GM19467 (cell line): ENCODE measurements around the gene EPM2AIP1.
"Not testable (repeated sequence)": the region's sequence is repeated elsewhere in the genome, so short reads cannot be mapped to it uniquely, and the experiment has no call there.

ENCODE experiments used
- ATAC-seq: cut with Tn5 transposase; IDR thresholded peaks from one replicate; pipeline ENCODE4 v1.9.1; 2021; ENCODE audit warnings: mild to moderate bottlenecking, moderate library complexity; ENCODE audit not compliant: unreplicated experiment

EPM2AIP1 gene

DNA sequence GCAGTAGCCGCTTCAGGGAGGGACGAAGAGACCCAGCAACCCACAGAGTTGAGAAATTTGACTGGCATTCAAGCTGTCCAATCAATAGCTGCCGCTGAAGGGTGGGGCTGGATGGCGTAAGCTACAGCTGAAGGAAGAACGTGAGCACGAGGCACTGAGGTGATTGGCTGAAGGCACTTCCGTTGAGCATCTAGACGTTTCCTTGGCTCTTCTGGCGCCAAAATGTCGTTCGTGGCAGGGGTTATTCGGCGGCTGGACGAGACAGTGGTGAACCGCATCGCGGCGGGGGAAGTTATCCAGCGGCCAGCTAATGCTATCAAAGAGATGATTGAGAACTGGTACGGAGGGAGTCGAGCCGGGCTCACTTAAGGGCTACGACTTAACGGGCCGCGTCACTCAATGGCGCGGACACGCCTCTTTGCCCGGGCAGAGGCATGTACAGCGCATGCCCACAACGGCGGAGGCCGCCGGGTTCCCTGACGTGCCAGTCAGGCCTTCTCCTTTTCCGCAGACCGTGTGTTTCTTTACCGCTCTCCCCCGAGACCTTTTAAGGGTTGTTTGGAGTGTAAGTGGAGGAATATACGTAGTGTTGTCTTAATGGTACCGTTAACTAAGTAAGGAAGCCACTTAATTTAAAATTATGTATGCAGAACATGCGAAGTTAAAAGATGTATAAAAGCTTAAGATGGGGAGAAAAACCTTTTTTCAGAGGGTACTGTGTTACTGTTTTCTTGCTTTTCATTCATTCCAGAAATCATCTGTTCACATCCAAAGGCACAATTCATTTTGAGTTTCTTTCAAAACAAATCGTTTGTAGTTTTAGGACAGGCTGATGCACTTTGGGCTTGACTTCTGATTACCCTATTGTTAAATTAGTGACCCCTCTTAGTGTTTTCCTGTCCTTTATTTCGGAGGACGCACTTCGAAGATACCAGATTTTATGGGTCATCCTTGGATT is 674 bp upstream of the EPM2AIP1 start, which contains the start of gene MLH1:
TSS of gene MLH1 (plus strand) at position 193 of the 958 bp plus-strand sequence. CDS start at position 223, 30 bp downstream.
- ATAC-seq: peak; percentile 91

DNA sequence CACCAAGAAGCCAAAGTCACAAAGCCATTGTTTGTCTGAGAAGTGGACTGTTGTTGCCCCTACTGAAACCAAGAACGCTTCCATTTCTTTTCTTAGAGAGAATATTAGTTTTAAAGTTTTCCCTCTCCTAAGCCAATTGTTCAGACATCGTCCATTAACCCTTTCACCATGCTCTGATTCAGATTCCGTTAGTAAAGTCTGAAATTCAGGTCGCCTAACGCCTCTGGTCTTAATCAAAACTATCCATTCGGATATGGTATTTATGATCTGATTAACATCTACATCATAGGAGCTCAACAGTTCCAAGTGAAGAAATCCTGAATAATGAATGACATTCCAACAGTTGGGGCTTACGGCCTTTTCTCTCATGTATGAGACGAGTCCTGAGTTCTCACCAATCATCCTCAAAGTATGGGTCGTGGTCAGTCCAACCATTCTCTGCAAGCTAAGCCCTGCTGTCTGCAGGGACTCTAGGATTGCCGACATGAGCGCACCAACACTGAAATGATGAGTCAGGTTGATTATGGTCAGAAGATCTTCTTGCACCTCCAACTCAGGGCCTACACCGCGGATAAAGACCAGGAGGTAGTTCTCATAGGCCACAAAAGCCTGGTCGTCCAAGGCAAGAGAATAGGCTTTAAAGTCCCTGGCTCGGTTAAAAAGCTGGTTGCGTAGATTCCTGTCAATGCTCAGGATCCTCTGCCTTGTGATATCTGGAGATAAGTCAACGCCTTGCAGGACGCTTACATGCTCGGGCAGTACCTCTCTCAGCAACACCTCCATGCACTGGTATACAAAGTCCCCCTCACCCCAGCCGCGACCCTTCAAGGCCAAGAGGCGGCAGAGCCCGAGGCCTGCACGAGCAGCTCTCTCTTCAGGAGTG is 767 bp downstream of the EPM2AIP1 start:
- no peak for ATAC-seq

GRCh38 chr3:36991147-36991546 is 1.8 kb downstream of the EPM2AIP1 start:
- ATAC-seq: no peak

- no peak for ATAC-seq
Observed at GRCh38 chr3:36989568-36989967, 3.4 kb downstream of the EPM2AIP1 start.

GRCh38 chr3:36989005-36989404 is 3.9 kb downstream of the EPM2AIP1 start:
- ATAC-seq: no peak

- ATAC-seq: no peak
Observed at GRCh38 chr3:36988356-36988755, 4.6 kb downstream of the EPM2AIP1 start.

GRCh38 chr3:36981006-36981405 is 11.9 kb downstream of the EPM2AIP1 start:
- no peak for ATAC-seq

DNA sequence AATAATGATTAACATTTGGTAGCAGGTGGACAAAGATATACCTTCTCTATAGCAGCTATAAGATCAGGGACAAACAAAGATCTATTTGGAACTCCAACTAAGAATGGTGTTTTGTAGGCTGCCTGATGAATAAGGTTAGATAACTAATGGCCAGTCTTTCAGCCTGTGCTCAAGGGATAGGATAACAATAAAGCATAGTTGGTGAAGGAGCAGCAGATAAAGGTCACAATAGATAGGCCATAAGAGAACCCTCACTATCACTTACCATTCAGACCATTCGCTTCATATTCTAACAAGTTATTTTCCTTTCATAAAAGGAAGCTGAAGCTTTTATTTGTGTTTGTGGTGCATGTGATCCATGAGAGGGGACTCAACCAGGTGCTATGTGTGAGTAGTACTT is 19.8 kb downstream of the EPM2AIP1 start:
- no peak for ATAC-seq

DNA sequence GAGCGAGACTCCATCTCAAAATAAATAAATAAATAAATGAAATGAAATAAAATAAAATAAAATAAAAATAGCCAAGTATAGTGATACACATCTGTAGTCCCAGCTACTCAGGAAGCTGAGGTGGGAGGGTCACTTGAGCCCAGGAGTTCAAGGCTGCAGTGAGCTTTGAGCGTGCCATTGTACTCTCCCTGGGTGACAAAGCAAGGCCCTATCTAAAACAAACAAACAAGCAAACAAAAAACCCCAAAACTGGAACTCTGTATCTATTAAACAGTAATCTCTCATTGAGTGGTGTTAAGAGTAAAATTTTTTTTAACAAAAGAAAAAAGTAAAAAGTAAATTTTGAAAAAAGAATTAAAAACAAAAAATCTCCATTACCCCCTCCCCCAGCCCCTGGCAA is 20.8 kb downstream of the EPM2AIP1 start:
- ATAC-seq: no peak

GRCh38 chr3:36969540-36970432 is 23.1 kb downstream of the EPM2AIP1 start:
- peak; percentile 99 for ATAC-seq

GRCh38 chr3:36969085-36969484 is 23.8 kb downstream of the EPM2AIP1 start:
- ATAC-seq: no peak

- ATAC-seq: no peak
Observed at GRCh38 chr3:36965440-36965839, 27.5 kb downstream of the EPM2AIP1 start.

DNA sequence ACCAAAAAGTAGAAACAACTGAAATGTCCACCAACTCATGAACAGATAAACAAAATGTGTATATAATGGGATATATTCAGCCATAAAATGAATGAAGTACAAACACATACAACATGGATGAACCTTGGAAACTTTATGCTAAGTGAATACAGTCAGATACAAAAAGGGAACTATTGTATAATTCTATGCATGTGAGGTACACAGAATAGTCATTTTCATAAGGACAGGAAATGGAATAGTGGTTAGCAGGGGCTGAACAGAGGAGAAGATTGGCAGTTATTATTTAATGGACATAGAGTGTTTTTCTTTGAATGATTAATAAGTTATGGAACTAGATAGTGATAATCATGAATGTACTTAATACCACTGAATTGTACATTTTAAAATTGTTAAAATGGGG is 28.1 kb downstream of the EPM2AIP1 start:
- no peak for ATAC-seq

- no peak for ATAC-seq
Observed at GRCh38 chr3:36964331-36964730, 28.6 kb downstream of the EPM2AIP1 start.

DNA sequence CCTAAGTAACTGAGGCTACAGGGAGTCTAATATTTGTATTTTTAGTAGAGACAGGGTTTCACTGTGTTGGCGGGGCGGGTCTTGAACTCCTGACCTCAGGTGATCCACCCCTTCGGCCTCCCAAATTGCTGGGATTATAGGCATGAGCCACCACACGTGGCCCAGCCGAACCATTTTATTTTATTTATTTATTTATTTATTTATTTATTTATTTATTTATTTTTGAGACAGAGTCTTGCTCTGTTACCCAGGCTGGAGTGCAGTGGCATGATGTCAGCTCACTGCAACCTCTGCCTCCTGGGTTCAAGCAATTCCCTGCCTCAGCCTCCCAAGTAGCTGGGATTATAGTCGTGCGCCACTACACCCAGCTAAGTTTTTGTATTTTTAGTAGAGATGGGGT is 29.9 kb downstream of the EPM2AIP1 start:
- not testable (repeated sequence) for ATAC-seq

DNA sequence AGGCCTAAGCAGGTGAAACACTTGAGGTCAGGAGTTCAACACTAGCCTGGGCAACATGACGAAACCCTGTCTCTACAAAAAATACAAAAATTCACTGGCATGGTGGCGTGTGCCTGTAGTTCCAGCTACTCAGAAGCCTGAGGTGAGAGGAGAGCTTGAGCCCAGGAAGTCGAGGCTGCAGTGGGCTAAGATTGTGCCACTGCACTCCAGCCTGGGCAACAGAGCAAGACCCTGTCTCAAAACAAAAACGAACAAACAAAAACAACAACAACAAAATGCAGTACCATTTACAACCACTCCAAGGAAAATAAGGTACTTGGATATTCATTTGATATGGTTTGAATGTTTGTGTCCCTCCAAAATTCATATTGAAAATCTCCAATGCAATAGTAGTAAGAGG is 32.4 kb downstream of the EPM2AIP1 start:
- no peak for ATAC-seq

DNA sequence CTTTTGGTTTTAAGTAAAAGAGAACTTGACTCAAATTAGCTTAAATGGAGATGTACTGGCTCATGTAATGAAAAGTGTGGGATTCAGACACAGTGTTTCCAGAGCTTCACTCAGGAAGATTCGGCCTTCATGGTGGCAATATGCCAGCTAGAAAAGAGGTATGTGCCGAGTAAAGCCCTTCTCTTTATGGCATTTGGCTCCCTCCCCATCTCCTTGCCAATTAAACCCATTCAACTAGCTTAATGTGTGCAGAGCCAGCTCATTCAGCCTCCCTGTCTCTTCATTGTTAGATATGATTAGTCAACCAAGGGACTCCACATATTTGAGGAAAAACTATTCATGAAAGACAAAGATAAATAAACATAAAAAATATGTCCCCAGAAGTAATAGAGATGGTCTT is 33.1 kb downstream of the EPM2AIP1 start:
- no peak for ATAC-seq

DNA sequence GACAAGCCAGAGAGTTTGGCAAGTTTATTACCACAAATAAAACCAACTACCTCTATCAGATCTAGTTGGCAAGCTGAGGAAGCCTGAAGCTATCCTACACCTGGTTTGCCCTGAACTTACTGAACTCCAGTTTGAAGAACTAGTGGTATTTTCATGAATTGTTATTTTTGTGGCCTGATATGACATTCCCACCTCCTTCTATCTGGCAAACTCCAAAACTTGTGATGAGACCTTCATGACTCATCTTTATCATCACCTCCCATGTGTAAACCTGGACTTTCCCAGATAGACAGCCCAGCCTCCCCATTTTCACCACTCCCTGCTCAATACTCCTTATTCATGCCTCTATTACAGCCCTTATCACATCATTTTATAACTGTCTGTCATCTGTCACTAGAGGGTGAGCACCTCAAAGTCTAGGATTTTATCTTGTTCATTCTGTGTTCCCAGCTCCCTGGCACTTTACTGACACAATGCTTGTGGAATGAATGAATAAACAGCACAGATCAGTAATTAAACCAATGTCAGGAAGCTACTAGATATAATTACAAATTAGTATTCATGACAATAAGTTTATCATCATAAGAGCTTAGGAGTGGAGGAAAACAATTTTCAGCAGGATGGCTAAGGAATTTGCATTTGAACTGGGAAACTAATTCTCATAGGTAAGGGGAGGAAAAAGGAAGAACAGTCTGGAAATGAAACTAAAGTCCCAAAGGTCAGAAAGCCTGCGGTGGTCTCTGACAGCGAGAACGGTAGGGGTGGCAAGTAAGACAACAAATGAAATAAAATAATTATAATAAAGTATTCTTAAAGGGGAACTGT is 34.9 kb downstream of the EPM2AIP1 start:
- no peak for ATAC-seq

DNA sequence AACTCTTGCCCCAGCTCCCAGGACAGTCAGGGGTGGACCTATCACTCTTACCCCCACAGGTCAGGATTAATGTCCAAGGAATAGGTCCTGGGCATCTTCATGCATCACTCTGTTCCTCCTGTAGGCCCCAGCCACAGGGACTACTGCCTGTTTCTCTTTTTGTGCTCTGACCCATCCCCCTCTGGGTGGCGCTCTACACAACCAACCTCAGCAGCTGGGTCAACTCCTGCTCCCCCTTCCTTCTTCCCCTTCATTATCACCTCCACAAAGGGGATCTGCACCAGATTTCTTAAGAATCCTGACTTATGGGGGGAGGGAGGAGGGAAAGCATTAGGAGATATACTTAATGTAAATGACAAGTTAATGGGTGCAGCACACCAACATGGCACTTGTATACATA is 35.9 kb downstream of the EPM2AIP1 start:
- ATAC-seq: no peak

DNA sequence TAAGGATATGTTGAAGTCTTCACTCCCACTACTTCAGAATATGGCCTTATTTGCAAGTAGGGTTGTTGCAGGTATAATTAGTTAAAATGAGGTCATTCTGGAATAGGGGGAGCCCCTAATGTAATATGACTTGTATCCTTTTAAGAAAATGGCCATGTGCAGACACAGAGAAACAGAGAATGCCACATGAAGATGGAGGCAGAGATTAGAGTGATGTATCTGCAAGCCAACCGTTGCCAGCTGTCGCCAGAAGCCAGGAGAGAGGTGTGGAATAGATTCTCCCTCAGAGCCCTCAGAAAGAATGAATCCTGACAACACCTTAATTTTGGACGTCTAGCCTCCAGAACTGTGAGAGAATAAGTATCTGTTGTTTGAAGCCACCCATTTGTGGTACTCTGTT is 36.8 kb downstream of the EPM2AIP1 start:
- no peak for ATAC-seq
